ENCODE results near the gene CD7.
"Not testable (repeated sequence)": the region's sequence is repeated elsewhere in the genome, so short reads cannot be mapped to it uniquely, and the experiment has no call there.

Gene CD7

GRCh38 chr17:82317394-82318168 lies at the start of gene CD7:
Gene CD7 (minus strand): TSS chr17:82317608. CDS start chr17:82317495, 113 bp downstream.
- DNase-seq (ENCODE audit: low spot score) = no peak

GRCh38 chr17:82366749-82367148 lies 49.3 kb upstream of the CD7 start:
- no peak for DNase-seq (ENCODE audit: low spot score)

GRCh38 chr17:82365606-82366295 lies 48.3 kb upstream of the CD7 start:
- no peak for DNase-seq (ENCODE audit: low spot score)

GRCh38 chr17:82361885-82362633 lies 44.7 kb upstream of the CD7 start:
- DNase-seq (ENCODE audit: low spot score) = no peak

- DNase-seq (ENCODE audit: low spot score) = not testable (repeated sequence)
These were observed 42.2 kb upstream of the CD7 start for GRCh38 chr17:82359451-82360074.

- DNase-seq (ENCODE audit: low spot score) = peak; percentile 50
These were observed 41.3 kb upstream of the CD7 start, which contains the start of gene TEX19 for GRCh38 chr17:82358465-82359350. Gene TEX19 (plus strand): TSS chr17:82359247. CDS start chr17:82362151, 2,904 bp downstream.

- no peak for DNase-seq (ENCODE audit: low spot score)
These were observed 40.0 kb upstream of the CD7 start for GRCh38 chr17:82357394-82357793.

- no peak for DNase-seq (ENCODE audit: low spot score)
These were observed 39.5 kb upstream of the CD7 start for GRCh38 chr17:82356845-82357355.

GRCh38 chr17:82355770-82356427 lies 38.5 kb upstream of the CD7 start:
- DNase-seq (ENCODE audit: low spot score) = peak; percentile 71

- no peak for DNase-seq (ENCODE audit: low spot score)
These were observed 37.4 kb upstream of the CD7 start for GRCh38 chr17:82354804-82355308.

GRCh38 chr17:82353484-82353883 lies 36.1 kb upstream of the CD7 start:
- DNase-seq (ENCODE audit: low spot score) = no peak

GRCh38 chr17:82351713-82352488 lies 34.5 kb upstream of the CD7 start:
- DNase-seq (ENCODE audit: low spot score) = peak; percentile 80

- no peak for DNase-seq (ENCODE audit: low spot score)
These were observed 33.9 kb upstream of the CD7 start for GRCh38 chr17:82351254-82351712.

GRCh38 chr17:82350182-82351030 lies 33.0 kb upstream of the CD7 start:
- DNase-seq (ENCODE audit: low spot score) = no peak

- no peak for DNase-seq (ENCODE audit: low spot score)
These were observed 31.9 kb upstream of the CD7 start for GRCh38 chr17:82349287-82349701.

- DNase-seq (ENCODE audit: low spot score) = no peak
These were observed 31.5 kb upstream of the CD7 start for GRCh38 chr17:82348866-82349265.

GRCh38 chr17:82348434-82348833 lies 31.0 kb upstream of the CD7 start:
- DNase-seq (ENCODE audit: low spot score) = no peak

- DNase-seq (ENCODE audit: low spot score) = not testable (repeated sequence)
These were observed 30.6 kb upstream of the CD7 start for GRCh38 chr17:82347994-82348393.
